Measurements from ENCODE around the gene CAND2. TPM values are rescaled to one million over a fixed set of nuclear protein-coding genes. Genes with fewer than 3 reads are reported as not detected.

CAND2 gene
- total RNA-seq, 4 donors from 2014 or later = 10.8 to 26.8 (median 19.6) TPM

- H3K4me1 ChIP-seq = peaks cover 9 to 20% (median 14%) of the 10 kb centered on the region in 4 donors
- H3K27me3 ChIP-seq = no peaks in the 10 kb centered on the region
- TF ChIP-seq POLR2A (IDR thresholded peaks at IDR 0.05; ENCODE audit: low read depth) (no peak), CTCF (IDR thresholded peaks at IDR 0.05) (no peak), POLR2AphosphoS5 (IDR thresholded peaks at IDR 0.05) (no peak), EP300 (IDR thresholded peaks at IDR 0.05) (no peak)
- no peak overlapping the region for H3K27ac ChIP-seq (replicated peaks in 1 of 4)
- no peak for DNase-seq (ENCODE audit: extremely low spot score)
- 91% methylated on average over 5 of the region's 5 CpGs for WGBS
- intact Hi-C loops (cut with DNase I) = no loop called here
- H3K9me3 ChIP-seq = no peaks in the 10 kb centered on the region
- no peaks in the 10 kb centered on the region for H3K36me3 ChIP-seq
- H3K4me3 ChIP-seq = no peak overlapping the region
Measured at GRCh38 chr3:12751571-12751970, 44.9 kb upstream of the CAND2 start.

- Histone ChIP-seq H3K27ac (replicated peaks in 1 of 4) (no peak overlapping the region), H3K4me1 (peaks cover 9 to 20% (median 14%) of the 10 kb centered on the region in 4 donors), H3K9me3 (no peaks in the 10 kb centered on the region), H3K4me3 (no peak overlapping the region), H3K36me3 (no peaks in the 10 kb centered on the region), H3K27me3 (no peaks in the 10 kb centered on the region)
- intact Hi-C loops (cut with DNase I) = no loop called here
- WGBS = 60% methylated on average over 3 of the region's 3 CpGs
- DNase-seq (ENCODE audit: extremely low spot score) = no peak
- TF ChIP-seq CTCF (IDR thresholded peaks at IDR 0.05) (no peak), POLR2AphosphoS5 (IDR thresholded peaks at IDR 0.05) (no peak), POLR2A (IDR thresholded peaks at IDR 0.05; ENCODE audit: low read depth) (no peak), EP300 (IDR thresholded peaks at IDR 0.05) (no peak)
Measured at GRCh38 chr3:12752102-12752501, 44.4 kb upstream of the CAND2 start.

GRCh38 chr3:12752809-12753208 is 43.7 kb upstream of the CAND2 start:
- H3K4me1 ChIP-seq = peaks cover 14 to 23% (median 17%) of the 10 kb centered on the region in 4 donors
- no peak for DNase-seq (ENCODE audit: extremely low spot score)
- no peak overlapping the region for H3K4me3 ChIP-seq
- 90% methylated on average over 2 of the region's 2 CpGs for WGBS
- no peaks in the 10 kb centered on the region for H3K9me3 ChIP-seq
- intact Hi-C loops (cut with DNase I) = no loop called here
- TF ChIP-seq EP300 (IDR thresholded peaks at IDR 0.05) (no peak), CTCF (IDR thresholded peaks at IDR 0.05) (no peak), POLR2A (IDR thresholded peaks at IDR 0.05; ENCODE audit: low read depth) (no peak), POLR2AphosphoS5 (IDR thresholded peaks at IDR 0.05) (no peak)
- H3K27me3 ChIP-seq = no peaks in the 10 kb centered on the region
- H3K27ac ChIP-seq (replicated peaks in 1 of 4) = no peak overlapping the region
- H3K36me3 ChIP-seq = no peaks in the 10 kb centered on the region

- no peak overlapping the region for H3K27ac ChIP-seq (replicated peaks in 1 of 4)
- H3K4me3 ChIP-seq = no peak overlapping the region
- intact Hi-C loops (cut with DNase I) = no loop called here
- H3K4me1 ChIP-seq = peaks cover 21 to 30% (median 24%) of the 10 kb centered on the region in 4 donors
- no peaks in the 10 kb centered on the region for H3K9me3 ChIP-seq
- TF ChIP-seq CTCF (IDR thresholded peaks at IDR 0.05) = no peak
- no peak for TF ChIP-seq POLR2AphosphoS5 (IDR thresholded peaks at IDR 0.05)
- no peak for TF ChIP-seq POLR2A (IDR thresholded peaks at IDR 0.05; ENCODE audit: low read depth)
- no peak for TF ChIP-seq EP300 (IDR thresholded peaks at IDR 0.05)
- WGBS = 94% methylated on average over 9 of the region's 9 CpGs
- no peaks in the 10 kb centered on the region for H3K36me3 ChIP-seq
- H3K27me3 ChIP-seq = no peaks in the 10 kb centered on the region
- DNase-seq (ENCODE audit: extremely low spot score) = no peak
Measured at GRCh38 chr3:12753275-12754028, 43.0 kb upstream of the CAND2 start.
